Measurements from ENCODE around the gene C16orf46.

Gene C16orf46

GRCh38 chr16:81094771-81095251, 17.8 kb upstream of the C16orf46 start:
- Histone ChIP-seq H3K79me2 (ENCODE audit: insufficient read depth, low read length) (peaks cover 51% of the 10 kb centered on the region), H2AFZ (ENCODE audit: low read depth, low read length) (no peak overlapping the region), H3K4me3 (ENCODE audit: low read depth in 1 of 2, low read length in 2 of 2) (peak overlapping the region in 1 of 2 experiments; percentile 98; a peak in 1 of 4 replicates), H3K36me3 (ENCODE audit: insufficient read depth, low read length) (peaks cover 5% of the 10 kb centered on the region), H3K27me3 (ENCODE audit: insufficient read depth, low read length, poor library complexity) (no peaks in the 10 kb centered on the region), H3K9me3 (ENCODE audit: insufficient read depth, low read length, severe bottlenecking) (no peaks in the 10 kb centered on the region), H3K4me2 (ENCODE audit: insufficient read depth, low read length) (peak overlapping the region; percentile 94), H3K9ac (ENCODE audit: low read depth, low read length) (peak overlapping the region; percentile 92; the same call in 1 of the 2 replicates), H4K20me1 (ENCODE audit: insufficient read depth, low read length) (0 out of 2 replicates have a peak, but pooled peaks cover 3% of the 10 kb centered on the region), H3K4me1 (ENCODE audit: insufficient read depth, low read length) (peaks cover 19% of the 10 kb centered on the region), H3K27ac (ENCODE audit: low read length) (no peak overlapping the region)
- DNase-seq: no peak
- TF ChIP-seq CTCF (IDR thresholded peaks at IDR 0.05; ENCODE audit: borderline replicate concordance, extremely low read depth, low read length, poor library complexity, severe bottlenecking): no peak
- no peak for TF ChIP-seq EZH2 (IDR thresholded peaks at IDR 0.05; ENCODE audit: borderline replicate concordance, low read depth, low read length, severe bottlenecking)
- no peak for ATAC-seq (ENCODE audit: insufficient read depth, low read depth)

- Histone ChIP-seq H3K27me3 (ENCODE audit: insufficient read depth, low read length, poor library complexity) (no peaks in the 10 kb centered on the region), H3K79me2 (ENCODE audit: insufficient read depth, low read length) (peaks cover 42% of the 10 kb centered on the region), H3K9ac (ENCODE audit: low read depth, low read length) (no peak overlapping the region), H3K4me2 (ENCODE audit: insufficient read depth, low read length) (no peak overlapping the region), H3K27ac (ENCODE audit: low read length) (no peak overlapping the region), H4K20me1 (ENCODE audit: insufficient read depth, low read length) (0 out of 2 replicates have a peak, but pooled peaks cover 3% of the 10 kb centered on the region), H3K4me1 (ENCODE audit: insufficient read depth, low read length) (no peaks in the 10 kb centered on the region), H3K9me3 (ENCODE audit: insufficient read depth, low read length, severe bottlenecking) (no peaks in the 10 kb centered on the region), H2AFZ (ENCODE audit: low read depth, low read length) (no peak overlapping the region), H3K4me3 (ENCODE audit: low read depth in 1 of 2, low read length in 2 of 2) (no peak overlapping the region), H3K36me3 (ENCODE audit: insufficient read depth, low read length) (peaks cover 15% of the 10 kb centered on the region; the same call in 1 of the 2 replicates)
- no peak for TF ChIP-seq EZH2 (IDR thresholded peaks at IDR 0.05; ENCODE audit: borderline replicate concordance, low read depth, low read length, severe bottlenecking)
- TF ChIP-seq CTCF (IDR thresholded peaks at IDR 0.05; ENCODE audit: borderline replicate concordance, extremely low read depth, low read length, poor library complexity, severe bottlenecking): no peak
- no peak for DNase-seq
- no peak for ATAC-seq (ENCODE audit: insufficient read depth, low read depth)
Measured at GRCh38 chr16:81088836-81089235, 11.8 kb upstream of the C16orf46 start.

GRCh38 chr16:81081014-81081413, 4.0 kb upstream of the C16orf46 start:
- ATAC-seq (ENCODE audit: insufficient read depth, low read depth): no peak
- no peak for TF ChIP-seq EZH2 (IDR thresholded peaks at IDR 0.05; ENCODE audit: borderline replicate concordance, low read depth, low read length, severe bottlenecking)
- no peak for TF ChIP-seq CTCF (IDR thresholded peaks at IDR 0.05; ENCODE audit: borderline replicate concordance, extremely low read depth, low read length, poor library complexity, severe bottlenecking)

More at GRCh38 chr16:81081014-81081413, 4.0 kb upstream of the C16orf46 start:
- peaks cover 10% of the 10 kb centered on the region for H3K36me3 ChIP-seq (ENCODE audit: insufficient read depth, low read length)
- peaks cover 13% of the 10 kb centered on the region for H3K4me1 ChIP-seq (ENCODE audit: insufficient read depth, low read length)
- H4K20me1 ChIP-seq (ENCODE audit: insufficient read depth, low read length): no peaks in the 10 kb centered on the region
- no peak overlapping the region for H3K4me3 ChIP-seq (ENCODE audit: low read depth in 1 of 2, low read length in 2 of 2)
- H3K9ac ChIP-seq (ENCODE audit: low read depth, low read length): no peak overlapping the region
- no peaks in the 10 kb centered on the region for H3K79me2 ChIP-seq (ENCODE audit: insufficient read depth, low read length)
- no peaks in the 10 kb centered on the region for H3K9me3 ChIP-seq (ENCODE audit: insufficient read depth, low read length, severe bottlenecking)
- DNase-seq: no peak
- H3K4me2 ChIP-seq (ENCODE audit: insufficient read depth, low read length): no peak overlapping the region
- no peak overlapping the region for H3K27ac ChIP-seq (ENCODE audit: low read length)
- H2AFZ ChIP-seq (ENCODE audit: low read depth, low read length): no peak overlapping the region
- no peaks in the 10 kb centered on the region for H3K27me3 ChIP-seq (ENCODE audit: insufficient read depth, low read length, poor library complexity)
